HepG2 (cell line): ENCODE measurements around the gene MAIP1. TPM values are rescaled to one million over a fixed set of nuclear protein-coding genes. Genes with fewer than 3 reads are reported as not detected.

ENCODE experiments used
- EEA1 ChIP-seq: sonication (generic); formaldehyde crosslinking; IDR thresholded peaks from 2 replicates; pipeline ENCODE4 v1.5.1; 2020; ENCODE audit warnings: mild to moderate bottlenecking, missing genetic modification reagents, borderline replicate concordance
- FOXJ3 ChIP-seq: sonication (generic); formaldehyde crosslinking; IDR thresholded peaks from 2 replicates; pipeline ENCODE4 v1.4.0; 2020; ENCODE audit warnings: missing genetic modification reagents, mild to moderate bottlenecking, borderline replicate concordance
- NR2F2 ChIP-seq: IDR thresholded peaks from 2 replicates; pipeline ENCODE4 v1.6.1; 2012; ENCODE audit warnings: low read depth, inconsistent platforms, borderline replicate concordance
- PAX8 ChIP-seq: sonication (generic); formaldehyde crosslinking; IDR thresholded peaks from 2 replicates; pipeline ENCODE4 v1.8.0; 2022; ENCODE audit warnings: mild to moderate bottlenecking, missing genetic modification reagents, borderline replicate concordance
- PHF21A ChIP-seq: sonication (generic); formaldehyde crosslinking; IDR thresholded peaks from 2 replicates; pipeline ENCODE4 v1.5.0; 2020; ENCODE audit warnings: mild to moderate bottlenecking, missing genetic modification reagents
- RBM22 ChIP-seq: fragments of 200-400 bp; formaldehyde crosslinking; optimal IDR thresholded peaks from 2 replicates; pipeline ENCODE3; 2017; ENCODE audit warnings: mild to moderate bottlenecking, low read length, moderate library complexity
- SRF ChIP-seq: IDR thresholded peaks from 2 replicates; pipeline ENCODE4 v1.6.1; 2011; ENCODE audit warnings: mild to moderate bottlenecking, low read depth, low read length, moderate library complexity
- SRSF1 ChIP-seq: fragments of 200-400 bp; formaldehyde crosslinking; optimal IDR thresholded peaks from 2 replicates; pipeline ENCODE3; 2017; ENCODE audit warnings: mild to moderate bottlenecking, low read depth, low read length, moderate library complexity
- ZNF225 ChIP-seq: sonication (generic); formaldehyde crosslinking; IDR thresholded peaks from 2 replicates; pipeline ENCODE4 v1.4.0; 2020; ENCODE audit warnings: mild to moderate bottlenecking, missing genetic modification reagents
- ZNF564 ChIP-seq: sonication (generic); formaldehyde crosslinking; IDR thresholded peaks from 2 replicates; pipeline ENCODE4 v1.8.1; 2023; ENCODE audit warnings: mild to moderate bottlenecking, missing genetic modification reagents
- polyA plus RNA-seq, 8 experiments: library from polyadenylated mRNA; depleted of rRNA in 3 of 8; stranded (reverse) in 7 of 8; unstranded in 1 of 8; fragments of >200 nt; fragmentation: Illumina TruSeq in 4 of 8; extraction: Trizol in 4 of 8; gene quantifications; 2 replicates each; pipeline versions ENCODE4 v1.2.1 to v1.2.3, GENCODE V29; 2011 to 2016; ENCODE audit warnings: low read depth in 4 of 8, missing spikeins in 1 of 8, mixed read lengths in 1 of 8; ENCODE audit not compliant: insufficient read depth in 1 of 8
- total RNA-seq, 5 experiments: library from RNA; depleted of rRNA; stranded (reverse); fragments of >200 nt; fragmentation: Illumina TruSeq; extraction: Trizol; gene quantifications; 2 replicates each; pipeline ENCODE4 v1.2.3, GENCODE V29; 2016; ENCODE audit warnings: low read depth in 1 of 5
- TF ChIP-seq, protein P1 (sequence below), 2 experiments: sonication (generic) in 1 of 2; formaldehyde crosslinking in 1 of 2; IDR thresholded peaks; 2 replicates each; pipeline versions ENCODE4 v1.4.0 to v1.6.1; 2016 to 2020; ENCODE audit warnings: borderline replicate concordance in 1 of 2, low read depth in 1 of 2, mild to moderate bottlenecking in 1 of 2, missing genetic modification reagents in 1 of 2
- TF ChIP-seq, protein P2 (sequence below): sonication (generic); formaldehyde crosslinking; IDR thresholded peaks from 2 replicates; pipeline ENCODE4 v1.4.0; 2020; ENCODE audit warnings: missing genetic modification reagents, mild to moderate bottlenecking, borderline replicate concordance
- TF ChIP-seq, protein P3 (sequence below): sonication (generic); formaldehyde crosslinking; IDR thresholded peaks from 2 replicates; pipeline ENCODE4 v1.4.0; 2020; ENCODE audit warnings: missing genetic modification reagents, borderline replicate concordance

The MAIP1 gene
- total and polyA plus RNA-seq, 2 of the 13 experiments (the other 11 are each of a cell fraction or from before 2014, with no cell fraction given), result 22.3 to 72.9 TPM

DNA sequence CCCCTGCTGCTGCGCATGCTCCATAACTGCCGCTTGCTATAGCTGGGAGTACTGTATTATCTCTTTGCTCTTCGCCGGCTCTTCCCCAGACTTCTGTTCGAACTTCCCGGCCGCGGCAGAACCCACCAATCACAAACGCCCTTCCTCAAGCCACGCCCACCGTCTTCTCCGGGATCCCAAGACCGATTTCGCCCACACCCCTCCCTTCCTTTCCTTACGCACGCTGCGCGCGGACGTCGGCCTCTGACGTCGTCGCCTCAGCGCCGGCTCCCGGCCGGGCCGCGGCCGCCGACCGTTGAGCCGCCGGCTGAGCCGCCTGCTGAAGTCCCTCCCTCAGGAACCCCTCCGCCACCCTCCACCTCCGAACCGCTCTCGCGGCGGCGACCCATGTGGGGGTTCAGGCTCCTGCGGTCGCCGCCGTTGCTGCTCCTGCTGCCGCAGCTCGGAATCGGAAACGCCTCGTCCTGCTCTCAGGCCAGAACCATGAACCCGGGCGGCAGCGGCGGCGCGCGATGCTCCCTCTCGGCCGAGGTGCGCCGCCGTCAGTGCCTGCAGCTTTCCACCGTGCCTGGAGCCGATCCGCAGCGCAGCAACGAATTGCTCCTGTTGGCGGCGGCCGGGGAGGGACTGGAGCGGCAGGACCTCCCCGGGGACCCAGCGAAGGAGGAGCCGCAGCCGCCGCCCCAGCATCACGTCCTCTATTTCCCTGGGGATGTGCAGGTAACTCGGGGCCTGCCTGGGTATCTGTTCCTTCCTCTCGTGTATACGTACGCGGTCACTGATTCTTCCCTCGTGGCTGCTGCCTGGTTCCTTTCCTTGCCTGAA is 44.1 kb upstream of the MAIP1 start, which contains the start of gene C2orf69 (continued):
- TF ChIP-seq, protein P1, sequence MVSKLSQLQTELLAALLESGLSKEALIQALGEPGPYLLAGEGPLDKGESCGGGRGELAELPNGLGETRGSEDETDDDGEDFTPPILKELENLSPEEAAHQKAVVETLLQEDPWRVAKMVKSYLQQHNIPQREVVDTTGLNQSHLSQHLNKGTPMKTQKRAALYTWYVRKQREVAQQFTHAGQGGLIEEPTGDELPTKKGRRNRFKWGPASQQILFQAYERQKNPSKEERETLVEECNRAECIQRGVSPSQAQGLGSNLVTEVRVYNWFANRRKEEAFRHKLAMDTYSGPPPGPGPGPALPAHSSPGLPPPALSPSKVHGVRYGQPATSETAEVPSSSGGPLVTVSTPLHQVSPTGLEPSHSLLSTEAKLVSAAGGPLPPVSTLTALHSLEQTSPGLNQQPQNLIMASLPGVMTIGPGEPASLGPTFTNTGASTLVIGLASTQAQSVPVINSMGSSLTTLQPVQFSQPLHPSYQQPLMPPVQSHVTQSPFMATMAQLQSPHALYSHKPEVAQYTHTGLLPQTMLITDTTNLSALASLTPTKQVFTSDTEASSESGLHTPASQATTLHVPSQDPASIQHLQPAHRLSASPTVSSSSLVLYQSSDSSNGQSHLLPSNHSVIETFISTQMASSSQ (IDR thresholded peaks at IDR 0.05; ENCODE audit: low read depth), result no peak
- TF ChIP-seq, protein P1 (CRISPR knock-in tag; IDR thresholded peaks at IDR 0.05; ENCODE audit: borderline replicate concordance), result peak; percentile 69; the same call in 1 of the 2 replicates
- TF ChIP-seq SRF, result no peak
- TF ChIP-seq, protein P2, sequence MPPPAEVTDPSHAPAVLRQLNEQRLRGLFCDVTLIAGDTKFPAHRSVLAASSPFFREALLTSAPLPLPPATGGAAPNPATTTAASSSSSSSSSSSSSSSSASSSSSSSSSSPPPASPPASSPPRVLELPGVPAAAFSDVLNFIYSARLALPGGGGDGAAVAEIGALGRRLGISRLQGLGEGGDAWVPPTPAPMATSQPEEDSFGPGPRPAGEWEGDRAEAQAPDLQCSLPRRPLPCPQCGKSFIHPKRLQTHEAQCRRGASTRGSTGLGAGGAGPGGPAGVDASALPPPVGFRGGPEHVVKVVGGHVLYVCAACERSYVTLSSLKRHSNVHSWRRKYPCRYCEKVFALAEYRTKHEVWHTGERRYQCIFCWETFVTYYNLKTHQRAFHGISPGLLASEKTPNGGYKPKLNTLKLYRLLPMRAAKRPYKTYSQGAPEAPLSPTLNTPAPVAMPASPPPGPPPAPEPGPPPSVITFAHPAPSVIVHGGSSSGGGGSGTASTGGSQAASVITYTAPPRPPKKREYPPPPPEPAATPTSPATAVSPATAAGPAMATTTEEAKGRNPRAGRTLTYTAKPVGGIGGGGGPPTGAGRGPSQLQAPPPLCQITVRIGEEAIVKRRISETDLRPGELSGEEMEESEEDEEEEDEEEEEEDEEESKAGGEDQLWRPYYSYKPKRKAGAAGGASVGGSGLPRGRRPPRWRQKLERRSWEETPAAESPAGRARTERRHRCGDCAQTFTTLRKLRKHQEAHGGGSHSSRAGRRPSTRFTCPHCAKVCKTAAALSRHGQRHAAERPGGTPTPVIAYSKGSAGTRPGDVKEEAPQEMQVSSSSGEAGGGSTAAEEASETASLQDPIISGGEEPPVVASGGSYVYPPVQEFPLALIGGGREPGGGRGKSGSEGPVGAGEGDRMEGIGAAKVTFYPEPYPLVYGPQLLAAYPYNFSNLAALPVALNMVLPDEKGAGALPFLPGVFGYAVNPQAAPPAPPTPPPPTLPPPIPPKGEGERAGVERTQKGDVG (CRISPR knock-in tag), result 0 out of 2 replicates have a peak, but pooled peaks have one; percentile 46
- TF ChIP-seq RBM22, result no peak
- peak; percentile 89; the same call in 1 of the 2 replicates for TF ChIP-seq ZNF564
- TF ChIP-seq, protein P3, sequence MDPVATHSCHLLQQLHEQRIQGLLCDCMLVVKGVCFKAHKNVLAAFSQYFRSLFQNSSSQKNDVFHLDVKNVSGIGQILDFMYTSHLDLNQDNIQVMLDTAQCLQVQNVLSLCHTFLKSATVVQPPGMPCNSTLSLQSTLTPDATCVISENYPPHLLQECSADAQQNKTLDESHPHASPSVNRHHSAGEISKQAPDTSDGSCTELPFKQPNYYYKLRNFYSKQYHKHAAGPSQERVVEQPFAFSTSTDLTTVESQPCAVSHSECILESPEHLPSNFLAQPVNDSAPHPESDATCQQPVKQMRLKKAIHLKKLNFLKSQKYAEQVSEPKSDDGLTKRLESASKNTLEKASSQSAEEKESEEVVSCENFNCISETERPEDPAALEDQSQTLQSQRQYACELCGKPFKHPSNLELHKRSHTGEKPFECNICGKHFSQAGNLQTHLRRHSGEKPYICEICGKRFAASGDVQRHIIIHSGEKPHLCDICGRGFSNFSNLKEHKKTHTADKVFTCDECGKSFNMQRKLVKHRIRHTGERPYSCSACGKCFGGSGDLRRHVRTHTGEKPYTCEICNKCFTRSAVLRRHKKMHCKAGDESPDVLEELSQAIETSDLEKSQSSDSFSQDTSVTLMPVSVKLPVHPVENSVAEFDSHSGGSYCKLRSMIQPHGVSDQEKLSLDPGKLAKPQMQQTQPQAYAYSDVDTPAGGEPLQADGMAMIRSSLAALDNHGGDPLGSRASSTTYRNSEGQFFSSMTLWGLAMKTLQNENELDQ (CRISPR knock-in tag), result peak; percentile 41; the same call in 1 of the 2 replicates
- TF ChIP-seq EEA1, result peak; percentile 98
- TF ChIP-seq SRSF1, result peak; percentile 79
- TF ChIP-seq FOXJ3, result 0 out of 2 replicates have a peak, but pooled peaks have one; percentile 30
- TF ChIP-seq PHF21A, result peak; percentile 70
- no peak for TF ChIP-seq NR2F2
- 0 out of 2 replicates have a peak, but pooled peaks have one; percentile 46 for TF ChIP-seq ZNF225
- 0 out of 2 replicates have a peak, but pooled peaks have one; percentile 18 for TF ChIP-seq PAX8 (CRISPR knock-in tag)
